ENCODE measurements around the gene S100A13.

- TF ChIP-seq CTCF (IDR thresholded peaks at IDR 0.05) = no peak
- TF ChIP-seq POLR2A (IDR thresholded peaks at IDR 0.05) = no peak
These were observed 34.6 kb downstream of the S100A13 start for GRCh38 chr1:153592748-153593147.
